IMR-90 (cell line): ENCODE data around the gene TARBP2. TPM values are rescaled to one million over a fixed set of nuclear protein-coding genes. Genes with fewer than 3 reads are reported as not detected.

Source experiments
- ATAC-seq: fragments of 200-7000 bp; cut with Tn5 transposase; 2 replicates; pipeline ENCODE4 v1.9.1; 2020; ENCODE audit warnings: low read depth, mild to moderate bottlenecking, moderate library complexity
- BruUV-seq: library from RNA; stranded (reverse); fragments of 400-500 nt; replicated peaks from 2 replicates; lab custom pipeline; 2021; lab: Mats Ljungman, UMichigan
- CTCF ChIA-PET: fragments of 300-600 bp; formaldehyde crosslinking; extraction: SDS; loops from one replicate; lab custom pipeline; 2021; ENCODE audit warnings: antibody characterized with exemption; lab: Yijun Ruan, JAX
- POLR2A ChIA-PET: fragments of 300-600 bp; sonication (Branson Sonifier 250); formaldehyde crosslinking; loops from one replicate; lab custom pipeline; 2022; ENCODE audit warnings: antibody characterized with exemption; ENCODE audit not compliant: unreplicated experiment; lab: Charles Lee
- DNase-seq: peaks from one replicate; pipeline ENCODE4 v3.0.0; 2013
- H2AFZ ChIP-seq: replicated peaks from 2 replicates; pipeline ENCODE3; 2013; ENCODE audit warnings: low read length, mild to moderate bottlenecking; ENCODE audit not compliant: poor library complexity
- H2AK5ac ChIP-seq: 2 replicates; pipeline ENCODE4 v1.6.1; 2013; ENCODE audit warnings: low read depth, low read length, inconsistent platforms
- H2AK9ac ChIP-seq: replicated peaks from 2 replicates; pipeline ENCODE3; 2013; ENCODE audit warnings: mild to moderate bottlenecking, low read depth, low read length, moderate library complexity; ENCODE audit not compliant: poor library complexity
- H2BK120ac ChIP-seq: 2 replicates; pipeline ENCODE4 v1.6.1; 2013; ENCODE audit warnings: low read depth, low read length, inconsistent platforms
- H2BK15ac ChIP-seq: 3 replicates; pipeline ENCODE4 v1.6.1; 2013; ENCODE audit warnings: low read depth, low read length, inconsistent platforms
- H2BK20ac ChIP-seq: 2 replicates; pipeline ENCODE4 v1.6.1; 2013; ENCODE audit warnings: low read depth, mild to moderate bottlenecking, inconsistent platforms, low read length, moderate library complexity
- H2BK5ac ChIP-seq: 2 replicates; pipeline ENCODE4 v1.6.1; 2013; ENCODE audit warnings: mild to moderate bottlenecking, low read depth, low read length, inconsistent platforms; ENCODE audit not compliant: poor library complexity, severe bottlenecking
- H3K14ac ChIP-seq: replicated peaks from 2 replicates; pipeline ENCODE4 v1.6.1; 2013; ENCODE audit warnings: low read depth, low read length, inconsistent platforms
- H3K18ac ChIP-seq: 2 replicates; pipeline ENCODE4 v1.6.1; 2013; ENCODE audit warnings: low read depth, low read length, control low read depth
- H3K23ac ChIP-seq: 2 replicates; pipeline ENCODE4 v1.6.1; 2013; ENCODE audit warnings: low read depth, low read length, inconsistent platforms
- H3K27ac ChIP-seq: 2 replicates; pipeline ENCODE4 v1.5.1; 2013; ENCODE audit warnings: mild to moderate bottlenecking, control low read depth, low read length; ENCODE audit not compliant: insufficient read depth
- H3K27me3 ChIP-seq: 2 replicates; pipeline ENCODE4 v1.6.1; 2013; ENCODE audit warnings: low read length; ENCODE audit not compliant: control insufficient read depth, insufficient read depth
- H3K36me3 ChIP-seq: 2 replicates; pipeline ENCODE4 v1.6.1; 2013; ENCODE audit warnings: low read length, mixed read lengths; ENCODE audit not compliant: control insufficient read depth, insufficient read depth
- H3K4ac ChIP-seq: 2 replicates; pipeline ENCODE4 v1.6.1; 2013; ENCODE audit warnings: low read depth, low read length, inconsistent platforms
- H3K4me1 ChIP-seq: 2 replicates; pipeline ENCODE4 v1.6.1; 2013; ENCODE audit warnings: low read length, mixed read lengths; ENCODE audit not compliant: control insufficient read depth, insufficient read depth
- H3K4me2 ChIP-seq: 2 replicates; pipeline ENCODE4 v1.6.1; 2013; ENCODE audit warnings: low read depth, mild to moderate bottlenecking, control low read depth, low read length, moderate library complexity
- H3K4me3 ChIP-seq: 2 replicates; pipeline ENCODE4 v1.5.1; 2013; ENCODE audit warnings: low read depth, mild to moderate bottlenecking, control low read depth, low read length, moderate library complexity; ENCODE audit not compliant: insufficient read depth
- H3K56ac ChIP-seq: 2 replicates; pipeline ENCODE4 v1.6.1; 2013; ENCODE audit warnings: low read length, inconsistent platforms; ENCODE audit not compliant: insufficient read depth; ENCODE audit errors: extremely low read depth
- H3K79me1 ChIP-seq, 2 experiments: 2 replicates each; pipeline ENCODE4 v1.6.1; 2013; ENCODE audit warnings: low read length in 2 of 2, inconsistent platforms in 1 of 2, low read depth in 1 of 2
- H3K9ac ChIP-seq: 2 replicates; pipeline ENCODE4 v1.6.1; 2013; ENCODE audit warnings: low read depth, low read length, control low read depth
- H3K9me1 ChIP-seq: 2 replicates; pipeline ENCODE4 v1.6.1; 2013; ENCODE audit warnings: low read length, inconsistent platforms; ENCODE audit not compliant: insufficient read depth
- H3K9me3 ChIP-seq: 2 replicates; pipeline ENCODE4 v1.6.1; 2013; ENCODE audit warnings: low read length; ENCODE audit not compliant: control insufficient read depth, insufficient read depth
- H4K20me1 ChIP-seq: 2 replicates; pipeline ENCODE4 v1.6.1; 2013; ENCODE audit warnings: low read length, inconsistent platforms; ENCODE audit not compliant: insufficient read depth
- H4K5ac ChIP-seq: 2 replicates; pipeline ENCODE4 v1.6.1; 2013; ENCODE audit warnings: mild to moderate bottlenecking, low read depth, low read length, control low read depth
- H4K8ac ChIP-seq, 2 experiments: 2 replicates each; pipeline ENCODE4 v1.6.1; 2013; ENCODE audit warnings: low read depth in 2 of 2, low read length in 2 of 2, control low read depth in 1 of 2, inconsistent platforms in 1 of 2
- H4K91ac ChIP-seq: 2 replicates; pipeline ENCODE4 v1.6.1; 2013; ENCODE audit warnings: low read depth, low read length, inconsistent platforms; ENCODE audit not compliant: insufficient read depth
- MAFK ChIP-seq: IDR thresholded peaks from 2 replicates; pipeline ENCODE4 v1.6.1; 2012; ENCODE audit warnings: low read depth, low read length, improper control_type of control experiment
- MXI1 ChIP-seq: IDR thresholded peaks from 2 replicates; pipeline ENCODE4 v1.6.1; 2012; ENCODE audit warnings: low read depth, mild to moderate bottlenecking, low read length, moderate library complexity, borderline replicate concordance
- WGBS, 2 experiments: methylation state at CpG; one replicate each; pipeline versions ENCODE4 v1.1.5 to v1.1.7; 2013; ENCODE audit warnings: missing lambda C conversion rate in 2 of 2; ENCODE audit not compliant: insufficient read length in 1 of 2; ENCODE audit errors: extremely low coverage in 2 of 2; 5-methylcytosine and 5-hydroxymethylcytosine counted together
- dilution Hi-C: fragments of 300-500 bp; cut with HindIII; formaldehyde crosslinking; loops from one replicate; pipeline ENCODE4 v1.14.3; 2018; ENCODE audit warnings: low sequenced_read_pairs; ENCODE audit not compliant: unreplicated experiment
- in situ Hi-C: fragments of 300-500 bp; cut with MboI; formaldehyde crosslinking; loops from 3 replicates; pipeline ENCODE4 v1.14.3; 2019; ENCODE audit warnings: low sequenced_read_pairs, inconsistent platforms, mixed read lengths
- intact Hi-C: fragments of 100-400 bp; cut with micrococcal nuclease; formaldehyde crosslinking; loops from 2 replicates; pipeline ENCODE4 v1.10.0; 2022
- polyA plus RNA-seq, 3 experiments: library from polyadenylated mRNA; depleted of rRNA; stranded (reverse); fragments of >200 nt; gene quantifications; 2 replicates each; pipeline ENCODE4 v1.2.3, GENCODE V29; 2012; ENCODE audit warnings: low replicate concordance in 1 of 3
- total RNA-seq: library from RNA; depleted of rRNA; stranded (reverse); fragments of >200 nt; gene quantifications from 2 replicates; pipeline ENCODE4 v1.2.3, GENCODE V29; 2012

TARBP2 gene
- total and polyA plus RNA-seq, 2 of the 4 experiments (the other 2 are of a cell fraction) = 27.4 to 46.1 TPM

GRCh38 chr12:53505086-53505485 lies 4.0 kb downstream of the TARBP2 start:
- peaks cover 28% of the 10 kb centered on the region for H3K36me3 ChIP-seq
- no peak overlapping the region for H3K27ac ChIP-seq
- no peak overlapping the region for H4K91ac ChIP-seq
- H3K79me1 ChIP-seq = peaks cover 8 to 48% of the 10 kb centered on the region in 2 experiments; a peak in 3 of 4 replicates
- H3K27me3 ChIP-seq = no peaks in the 10 kb centered on the region
- H3K4ac ChIP-seq = no peak overlapping the region
- H2AK9ac ChIP-seq = peak overlapping the region; percentile 4
- no peak overlapping the region for H2AK5ac ChIP-seq
- H2BK15ac ChIP-seq = no peak overlapping the region
- H3K4me2 ChIP-seq = no peak overlapping the region
- H3K9me1 ChIP-seq = peaks cover 8% of the 10 kb centered on the region
- H2BK120ac ChIP-seq = no peak overlapping the region
- DNase-seq (peak; percentile 49), ATAC-seq (no peak)
- no peak overlapping the region for H3K9ac ChIP-seq
- no peak overlapping the region for H3K18ac ChIP-seq
- ChIA-PET CTCF (no interaction called here), POLR2A (no interaction called here)
- H3K56ac ChIP-seq = no peak overlapping the region
- H4K20me1 ChIP-seq = no peaks in the 10 kb centered on the region
- no peak overlapping the region for H2BK20ac ChIP-seq
- intact Hi-C loops (loop anchor here (5.0 kb wide), 1 partner anchor 293 kb away; no protein-coding TSS in a partner anchor), dilution Hi-C loops (no loop called here), in situ Hi-C loops (loop anchor here (10.0 kb wide), 1 partner anchor 180 kb away; the partner anchor contains the start of gene AAAS)
- no TSS peak for BruUV-seq
- no peak overlapping the region for H3K4me3 ChIP-seq
- H3K23ac ChIP-seq = no peak overlapping the region
- peak overlapping the region; percentile 3 for H2AFZ ChIP-seq
- no peaks in the 10 kb centered on the region for H3K9me3 ChIP-seq
- no peak overlapping the region for H3K14ac ChIP-seq
- TF ChIP-seq MAFK (no peak), MXI1 (no peak)
- WGBS, 2 experiments = 65% methylated on average over 4 of the region's 10 CpGs; no CpG with 5 or more reads in 1 of the 2 experiments
- H3K4me1 ChIP-seq = peaks cover 7% of the 10 kb centered on the region
- no peak overlapping the region for H4K5ac ChIP-seq
- no peak overlapping the region for H4K8ac ChIP-seq
- peak overlapping the region; percentile 63 for H2BK5ac ChIP-seq
